Urothelium cell line (cell line): ENCODE measurements around the gene ZFHX3.

ENCODE experiments used
- DNase-seq: peaks from one replicate; pipeline ENCODE4 v3.0.0; 2011; ENCODE audit warnings: low spot score, mixed read lengths
- FAIRE-seq: peaks from 2 replicates; lab custom pipeline; 2011; peaks lifted over from hg19 to GRCh38; lab: Jason Lieb, UNC

The ZFHX3 gene

DNA sequence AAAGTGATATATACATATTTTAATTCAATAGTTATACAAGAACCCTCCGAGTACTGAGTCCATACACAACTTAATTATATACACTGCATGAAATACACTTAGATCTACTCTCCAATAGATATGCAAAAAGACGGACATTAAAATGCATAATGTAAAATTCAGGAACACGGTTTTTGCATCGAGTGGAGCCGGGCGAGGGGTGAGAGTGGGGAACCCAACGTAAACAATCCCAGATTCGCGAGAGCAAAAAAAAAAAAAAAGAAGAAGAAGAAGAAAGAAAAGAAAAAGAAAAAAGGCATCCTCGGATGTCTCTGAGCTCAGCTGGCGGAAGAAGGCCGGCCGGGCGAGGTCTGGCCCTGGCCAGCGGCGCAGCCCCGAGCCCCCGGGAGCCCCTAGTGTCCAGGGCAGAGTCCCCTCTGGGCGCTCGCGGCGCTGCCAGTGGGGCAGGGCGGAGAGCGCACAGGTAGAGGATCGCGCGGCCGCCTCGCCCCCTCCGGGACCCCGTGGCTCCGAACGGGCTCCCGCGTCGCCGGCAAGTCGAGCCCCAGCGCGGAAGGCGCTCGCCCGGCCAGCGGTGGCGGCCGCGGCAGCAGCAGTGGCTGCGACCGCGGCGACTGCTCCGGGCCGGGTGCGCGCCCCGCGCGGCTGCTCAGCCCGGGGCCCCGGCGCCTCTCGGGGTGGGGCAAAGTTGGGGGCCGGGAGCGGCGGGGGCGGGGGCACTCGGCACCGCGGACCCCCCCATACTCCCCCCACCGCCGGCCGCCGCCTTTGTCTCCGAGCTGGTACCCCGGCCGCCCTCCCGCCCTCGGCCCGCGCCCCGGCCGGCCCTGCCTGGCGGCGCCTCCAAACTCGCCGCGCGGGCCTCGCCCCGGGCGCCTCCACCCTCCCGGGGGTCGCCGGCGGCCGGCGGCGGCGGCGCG, 9.6 kb upstream of the ZFHX3 start:
- FAIRE-seq (no peak), DNase-seq (peak; percentile 40)

- DNase-seq (no peak), FAIRE-seq (no peak)
Measured at GRCh38 chr16:73056921-73057290, 9.0 kb upstream of the ZFHX3 start.

DNA sequence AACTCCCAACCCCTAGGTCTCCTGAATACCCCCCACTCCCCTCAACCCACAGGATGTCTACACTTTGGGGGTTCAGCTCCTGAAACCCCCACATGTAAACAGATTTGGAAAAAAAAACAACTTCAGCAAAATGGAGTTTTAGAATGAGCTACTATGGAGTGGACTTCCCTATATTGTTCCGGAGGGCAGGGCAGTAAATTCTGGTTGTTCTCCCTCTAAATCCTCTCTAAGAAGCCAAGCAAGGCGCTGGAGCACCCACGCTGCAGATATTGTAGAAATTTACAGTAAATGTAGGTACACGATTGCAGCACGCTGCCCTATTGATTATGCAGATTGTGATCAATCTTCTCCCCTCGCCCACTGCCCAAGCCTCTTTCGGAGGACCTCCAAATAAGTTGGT, 8.5 kb upstream of the ZFHX3 start:
- FAIRE-seq, result no peak
- DNase-seq, result no peak

DNA sequence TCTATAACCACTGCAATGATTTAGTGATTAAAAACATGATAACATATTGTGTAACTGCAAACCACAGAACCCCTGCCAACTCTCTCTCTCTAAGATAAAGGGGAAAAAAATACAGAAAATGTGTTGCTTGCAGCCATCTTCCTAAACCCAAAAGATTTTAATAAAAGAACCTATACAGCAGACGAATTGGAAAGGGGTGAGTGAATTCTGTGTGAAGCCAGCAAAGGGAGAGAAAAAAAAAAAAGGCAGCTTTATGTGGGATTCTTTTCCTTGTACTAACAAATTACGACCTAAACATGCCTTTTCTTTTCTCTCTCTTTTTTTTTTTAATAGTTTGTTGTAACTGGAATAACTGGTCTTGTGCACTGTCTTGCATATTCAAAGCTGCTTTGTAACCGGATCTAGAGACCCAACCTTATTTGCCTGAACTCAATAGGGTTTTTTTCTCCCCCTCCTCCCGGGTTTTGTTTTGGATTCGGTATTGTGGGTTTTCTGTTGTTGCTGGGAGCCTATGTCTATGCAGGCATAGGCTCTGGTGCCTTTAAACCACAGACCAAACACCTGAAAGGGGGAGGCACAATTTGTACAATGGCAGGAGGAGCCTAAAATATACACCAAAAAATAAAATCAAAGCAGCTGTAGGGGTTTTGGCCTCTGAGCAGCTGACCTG, 7.0 kb upstream of the ZFHX3 start:
- no peak for DNase-seq
- FAIRE-seq, result no peak

DNA sequence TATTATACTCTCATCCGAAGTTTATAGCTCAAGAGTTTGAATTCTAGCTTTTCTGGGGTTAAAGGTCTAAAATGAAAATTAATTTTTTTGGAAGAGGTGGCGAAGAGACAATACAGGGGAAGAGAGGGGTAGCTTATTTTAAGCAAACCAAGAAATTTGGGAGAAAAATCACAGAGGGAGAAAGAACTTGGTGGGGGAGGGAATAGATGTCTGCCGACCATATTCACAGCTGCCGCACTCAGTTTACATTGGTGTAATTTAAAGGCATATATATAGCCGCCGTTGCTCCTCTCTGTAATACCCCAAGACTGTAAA, 6.5 kb upstream of the ZFHX3 start:
- FAIRE-seq (no peak), DNase-seq (no peak)

GRCh38 chr16:73054125-73054484, 6.2 kb upstream of the ZFHX3 start:
- FAIRE-seq, result no peak
- DNase-seq, result no peak

- peak; percentile 9 for FAIRE-seq
- DNase-seq, result peak; percentile 74
Measured at GRCh38 chr16:73053364-73054124, 5.6 kb upstream of the ZFHX3 start.

- DNase-seq (no peak), FAIRE-seq (no peak)
Measured at GRCh38 chr16:73053038-73053363, 5.1 kb upstream of the ZFHX3 start.

DNA sequence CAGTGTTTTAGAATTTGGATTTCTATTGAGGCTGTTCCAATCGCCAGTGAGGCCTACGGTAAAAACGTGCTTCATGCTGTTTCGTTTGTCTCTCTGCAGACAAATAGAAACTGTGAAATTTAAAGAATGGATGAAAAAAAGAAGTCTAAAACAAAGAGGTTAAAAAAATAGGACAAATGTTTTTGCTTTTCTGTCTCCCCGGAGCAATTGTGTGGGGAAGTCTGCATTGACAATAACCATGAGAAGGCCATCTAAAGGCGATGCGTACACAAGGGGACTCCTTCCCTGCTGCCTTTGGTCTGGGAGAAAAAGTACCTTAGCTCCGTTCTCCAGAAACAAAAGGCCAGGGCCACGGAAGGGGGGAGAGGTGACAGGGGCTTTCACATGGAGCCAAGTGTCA, 4.6 kb upstream of the ZFHX3 start:
- DNase-seq, result no peak
- no peak for FAIRE-seq

DNA sequence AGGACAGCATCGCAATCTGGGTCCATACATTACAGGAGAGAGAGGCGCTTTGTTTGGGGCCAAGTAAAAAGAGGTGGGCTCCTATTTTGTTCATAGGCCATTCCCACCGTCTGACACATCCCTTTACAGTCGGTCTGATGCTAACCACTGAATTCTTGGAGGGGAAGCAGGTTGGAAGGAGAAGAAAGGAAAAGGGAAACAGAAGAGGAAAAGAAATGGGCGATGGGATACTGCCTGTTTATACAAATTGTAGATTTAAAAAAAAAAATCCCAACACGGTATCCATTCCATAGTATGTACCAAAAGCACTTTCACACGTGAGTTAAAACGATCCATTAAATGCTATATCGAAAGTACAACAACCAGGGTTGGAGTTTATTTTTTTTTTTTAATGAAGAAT, 4.0 kb upstream of the ZFHX3 start:
- no peak for DNase-seq
- FAIRE-seq, result no peak

DNA sequence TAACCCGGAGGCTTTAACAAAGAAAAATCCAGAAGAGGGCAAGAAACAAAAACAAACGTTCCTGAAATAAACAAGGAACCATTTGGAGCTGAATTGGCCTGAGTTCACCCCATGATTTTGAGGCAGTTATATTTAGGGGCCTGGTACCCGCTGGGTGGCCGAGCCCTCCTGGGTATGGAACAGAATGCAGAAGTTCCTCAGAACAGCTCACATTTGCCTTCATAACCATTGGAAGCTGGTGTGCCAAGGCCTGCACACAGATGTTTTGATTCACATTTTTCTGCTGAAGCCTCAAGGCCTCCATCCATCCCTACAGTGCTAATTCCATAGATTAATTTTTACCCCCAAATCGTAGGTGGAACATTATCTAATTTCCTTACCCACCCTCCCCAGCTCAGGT, 3.3 kb upstream of the ZFHX3 start:
- FAIRE-seq (no peak), DNase-seq (no peak)

GRCh38 chr16:73050201-73051099, 2.5 kb upstream of the ZFHX3 start:
- DNase-seq, result no peak
- FAIRE-seq, result no peak

DNA sequence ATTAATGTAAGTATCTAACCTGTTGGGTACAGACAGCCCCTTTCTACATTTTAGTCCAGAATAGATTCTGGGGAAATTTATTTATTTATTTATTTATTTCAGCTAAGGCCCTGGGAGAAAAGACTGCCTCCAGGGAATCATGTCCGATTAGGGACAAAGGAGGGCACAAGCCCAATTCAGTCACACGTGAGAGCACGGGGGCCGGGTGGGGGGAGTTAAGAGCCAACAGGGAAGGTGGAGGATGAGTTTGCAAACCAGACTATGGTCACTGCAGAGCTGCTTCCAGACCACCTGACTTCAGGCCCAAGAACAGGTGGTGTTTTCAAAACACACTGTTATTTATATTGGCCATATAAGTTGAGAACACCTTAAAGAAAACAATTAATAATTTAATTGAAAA, 1.6 kb upstream of the ZFHX3 start:
- FAIRE-seq (no peak), DNase-seq (no peak)

GRCh38 chr16:73049091-73049490, 1.2 kb upstream of the ZFHX3 start:
- FAIRE-seq, result no peak

DNA sequence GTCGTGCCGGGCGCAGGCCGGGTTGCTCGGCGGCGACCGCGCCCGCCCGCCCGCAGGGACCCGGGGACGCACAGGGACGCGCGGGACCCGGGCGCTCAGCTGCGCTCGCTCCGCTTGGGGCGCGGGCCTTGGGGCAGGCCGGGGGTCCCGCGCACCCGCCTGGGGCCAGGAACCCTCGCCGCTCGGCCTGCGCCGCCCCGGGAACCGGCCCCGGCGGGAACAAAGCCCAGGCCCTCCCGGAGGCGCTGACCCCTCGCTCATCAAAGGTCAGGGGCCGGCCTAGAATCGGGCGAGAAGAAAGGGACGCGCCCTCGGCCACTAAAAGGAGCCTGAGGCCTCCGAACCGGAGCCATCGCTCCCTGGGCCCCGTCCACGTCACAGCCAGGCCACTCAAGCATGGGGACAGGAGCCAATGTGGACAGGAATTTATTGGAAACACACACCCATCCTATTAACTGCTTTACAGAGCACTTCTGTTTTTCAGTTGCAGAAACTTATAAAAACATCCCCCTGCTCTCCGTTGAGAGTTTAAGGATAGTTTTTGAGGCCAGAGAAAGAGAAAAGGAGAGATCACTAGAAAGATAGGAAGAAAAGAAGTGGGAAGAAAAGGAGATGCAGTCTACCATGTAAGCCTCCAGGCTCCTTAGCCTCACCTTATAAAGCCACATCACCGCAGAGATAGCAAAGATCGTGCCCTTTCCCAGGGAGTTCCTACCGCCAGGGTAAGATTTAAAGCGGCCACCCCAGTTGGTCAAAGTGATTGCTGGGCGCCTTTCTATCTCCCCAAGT, 558 bp upstream of the ZFHX3 start:
- FAIRE-seq (no peak), DNase-seq (no peak)

More at GRCh38 chr16:73049091-73049490, 1.2 kb upstream of the ZFHX3 start:
- no peak for DNase-seq

DNA sequence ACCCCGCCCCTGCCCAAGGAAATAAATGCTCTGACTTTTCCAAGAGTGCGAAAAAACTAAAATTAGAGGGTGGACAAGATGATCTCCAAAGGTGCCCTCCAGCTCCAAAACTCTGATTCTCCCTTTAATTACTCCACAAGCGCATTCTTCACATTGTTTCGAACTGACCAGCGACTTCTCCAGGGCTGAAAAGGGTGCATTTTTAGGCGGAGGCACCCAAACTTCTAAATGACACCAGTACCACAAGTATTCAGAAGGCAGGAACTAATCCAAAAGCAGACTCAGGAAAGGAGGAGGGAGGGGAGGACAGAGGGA, 750 bp downstream of the ZFHX3 start:
- FAIRE-seq (no peak), DNase-seq (no peak)

- DNase-seq, result no peak
- FAIRE-seq, result no peak
Measured at GRCh38 chr16:73046849-73047214, 1.1 kb downstream of the ZFHX3 start.

GRCh38 chr16:73046202-73046848, 1.6 kb downstream of the ZFHX3 start:
- DNase-seq (no peak), FAIRE-seq (no peak)

DNA sequence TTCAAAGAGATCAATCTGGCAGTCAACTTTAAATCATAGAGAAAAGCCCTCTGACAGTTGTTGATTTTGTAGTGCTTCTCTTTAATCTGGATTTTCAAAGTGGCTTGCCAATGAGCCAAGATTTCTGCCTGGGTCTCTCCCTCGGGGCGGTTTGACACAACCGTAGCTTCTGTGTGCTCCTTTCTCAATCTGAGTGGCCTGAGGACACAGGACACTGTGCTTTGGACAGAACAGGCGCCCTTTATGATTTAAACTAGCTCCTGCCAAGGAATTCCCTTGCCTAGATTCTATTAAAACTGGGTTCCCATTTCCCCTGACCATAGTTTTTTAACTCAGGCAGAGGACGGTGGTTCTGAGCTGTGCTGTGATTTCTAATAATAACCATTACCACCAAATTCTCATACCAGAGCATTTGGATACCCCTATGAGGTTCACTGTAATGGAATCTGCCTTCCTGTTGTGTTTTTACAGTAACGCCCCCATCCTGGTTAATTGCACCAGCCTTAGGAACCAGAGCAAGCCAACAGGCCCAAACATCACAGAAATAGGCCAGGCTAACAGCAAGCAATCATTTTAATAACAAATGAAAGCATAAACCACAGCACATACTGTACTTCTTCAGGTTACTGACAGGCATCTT, 4.0 kb downstream of the ZFHX3 start:
- FAIRE-seq (no peak), DNase-seq (no peak)
